HG03565 (cell line): Measurements from ENCODE around the gene LRIG3.
A peak's percentile ranks its signal among the peaks of the same experiment; 100 is the strongest.

Experiments
- ATAC-seq: cut with Tn5 transposase; IDR thresholded peaks from one replicate; pipeline ENCODE4 v1.9.1; 2021; ENCODE audit warnings: mild to moderate bottlenecking, moderate library complexity; ENCODE audit not compliant: unreplicated experiment

The LRIG3 gene

DNA sequence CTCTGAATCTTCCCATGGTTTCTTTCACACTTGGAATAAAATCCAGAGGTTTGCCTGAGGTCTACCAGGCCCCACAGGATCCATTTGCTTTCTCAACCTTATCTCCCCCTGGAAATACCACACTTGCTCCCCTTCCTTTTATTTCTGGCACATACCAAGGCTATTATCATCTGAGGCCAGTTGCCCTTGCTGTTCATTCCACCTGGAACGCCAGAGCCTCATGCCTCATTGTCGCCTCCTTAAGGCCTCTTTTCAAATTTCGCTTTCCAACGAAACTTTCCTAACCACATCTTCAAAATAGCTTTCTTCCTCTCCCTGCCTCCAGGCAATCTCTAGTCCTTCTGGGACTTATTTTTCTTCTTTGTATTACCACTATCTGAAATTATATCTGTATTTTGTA is 11.2 kb upstream of the LRIG3 start:
- ATAC-seq: no peak

DNA sequence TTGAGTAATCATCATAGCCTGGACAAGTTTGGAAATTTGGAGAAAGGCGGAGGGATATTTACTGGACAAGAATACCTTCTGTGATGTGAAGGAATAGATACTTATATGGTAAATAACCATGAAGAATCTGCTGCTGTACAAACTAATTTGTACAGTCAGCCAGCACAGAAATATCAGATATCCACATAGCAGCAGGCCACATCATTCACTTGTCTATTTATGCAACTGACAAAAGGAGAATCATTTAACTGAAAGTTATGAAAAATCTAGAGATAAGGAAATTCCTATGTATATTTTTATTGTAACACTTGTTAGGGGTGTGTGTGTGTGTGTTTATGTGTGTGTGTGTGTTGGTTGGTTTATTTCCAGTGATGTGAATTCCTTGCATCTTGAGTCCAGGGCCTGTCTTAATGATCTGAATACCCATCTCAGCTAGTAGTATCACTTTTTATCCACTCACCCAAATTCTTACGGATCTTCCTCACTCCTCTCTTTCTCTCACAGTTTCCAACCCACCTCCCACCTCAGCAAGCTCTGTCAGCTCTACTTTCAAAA is 10.5 kb upstream of the LRIG3 start:
- ATAC-seq: no peak

DNA sequence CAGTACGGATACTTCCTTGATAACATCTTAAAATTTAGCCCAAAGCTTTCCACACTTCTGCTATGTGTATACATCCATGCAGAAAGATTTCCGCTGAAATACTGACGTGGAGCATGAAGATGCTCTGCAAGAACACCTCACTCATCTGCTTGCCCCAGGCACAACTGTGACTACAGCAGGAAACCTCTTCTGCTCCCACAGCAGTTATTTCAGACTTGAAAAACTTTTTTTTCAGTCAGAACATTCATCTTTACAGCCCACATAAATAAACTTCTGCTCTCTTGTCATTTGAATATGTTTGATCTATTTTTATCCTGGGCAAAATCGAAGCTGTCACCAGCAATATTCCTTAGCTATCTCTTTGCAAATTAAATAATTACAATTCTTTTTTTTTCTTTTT is 6.8 kb upstream of the LRIG3 start:
- ATAC-seq: no peak

DNA sequence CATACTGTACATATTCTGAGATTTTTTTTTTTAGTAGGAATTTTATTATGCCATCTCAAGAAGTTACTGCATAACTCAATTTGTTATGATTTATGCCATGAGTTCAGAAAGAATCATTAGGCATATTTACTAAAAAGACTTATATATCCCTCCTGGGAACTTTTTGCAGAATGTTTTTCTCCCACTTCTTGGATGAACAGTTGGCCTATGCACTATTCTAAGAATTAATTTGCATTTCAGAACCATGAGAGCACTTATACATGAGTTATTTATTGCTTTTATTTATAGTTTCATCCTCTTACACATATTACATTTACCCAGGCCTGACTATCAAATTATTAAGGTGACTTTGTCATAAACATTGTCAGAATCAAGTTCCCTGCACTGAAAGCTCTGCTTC is 6.3 kb upstream of the LRIG3 start:
- no peak for ATAC-seq

DNA sequence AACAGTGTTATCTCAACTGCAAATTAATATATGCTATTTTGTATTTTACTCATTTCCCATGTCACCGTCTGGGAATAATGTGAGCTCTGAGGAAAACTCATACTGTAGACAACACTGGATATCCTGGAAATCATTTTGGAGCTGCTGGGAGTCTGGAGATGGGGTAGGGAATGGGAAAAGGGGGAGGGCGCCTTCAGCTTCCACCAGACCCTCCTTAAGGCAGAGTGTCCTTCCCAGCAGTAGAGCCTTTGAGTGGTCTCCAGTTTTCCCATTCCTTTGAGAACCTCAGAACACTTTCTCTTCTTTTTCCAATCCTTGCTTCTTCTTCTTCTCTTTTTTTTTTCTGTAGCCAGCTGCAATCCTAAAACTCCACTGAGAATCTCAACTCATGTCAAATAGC is 5.4 kb upstream of the LRIG3 start:
- ATAC-seq: no peak

GRCh38 chr12:58925111-58925611 is 4.9 kb upstream of the LRIG3 start:
- ATAC-seq: no peak

GRCh38 chr12:58924652-58925051 is 4.3 kb upstream of the LRIG3 start:
- ATAC-seq: no peak

DNA sequence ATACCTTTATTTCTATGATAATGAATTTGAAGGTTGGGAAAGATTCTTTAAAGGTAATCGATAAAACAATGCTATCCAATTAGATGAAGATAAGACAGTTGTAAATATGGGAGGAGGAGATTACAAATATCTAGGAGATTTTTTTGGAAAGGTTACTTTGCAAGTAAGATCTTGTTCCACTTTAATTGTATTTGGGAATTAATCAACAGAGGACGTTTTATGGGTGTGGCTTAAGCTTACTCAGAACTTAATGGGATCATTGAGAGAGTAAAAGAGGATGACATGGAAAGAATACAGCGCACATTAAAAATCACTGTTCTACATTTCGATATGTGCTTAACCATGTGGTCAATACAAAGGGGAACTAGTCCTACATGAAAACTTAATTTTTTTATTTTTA is 3.5 kb upstream of the LRIG3 start:
- no peak for ATAC-seq

GRCh38 chr12:58922849-58923248 is 2.5 kb upstream of the LRIG3 start:
- ATAC-seq: no peak

DNA sequence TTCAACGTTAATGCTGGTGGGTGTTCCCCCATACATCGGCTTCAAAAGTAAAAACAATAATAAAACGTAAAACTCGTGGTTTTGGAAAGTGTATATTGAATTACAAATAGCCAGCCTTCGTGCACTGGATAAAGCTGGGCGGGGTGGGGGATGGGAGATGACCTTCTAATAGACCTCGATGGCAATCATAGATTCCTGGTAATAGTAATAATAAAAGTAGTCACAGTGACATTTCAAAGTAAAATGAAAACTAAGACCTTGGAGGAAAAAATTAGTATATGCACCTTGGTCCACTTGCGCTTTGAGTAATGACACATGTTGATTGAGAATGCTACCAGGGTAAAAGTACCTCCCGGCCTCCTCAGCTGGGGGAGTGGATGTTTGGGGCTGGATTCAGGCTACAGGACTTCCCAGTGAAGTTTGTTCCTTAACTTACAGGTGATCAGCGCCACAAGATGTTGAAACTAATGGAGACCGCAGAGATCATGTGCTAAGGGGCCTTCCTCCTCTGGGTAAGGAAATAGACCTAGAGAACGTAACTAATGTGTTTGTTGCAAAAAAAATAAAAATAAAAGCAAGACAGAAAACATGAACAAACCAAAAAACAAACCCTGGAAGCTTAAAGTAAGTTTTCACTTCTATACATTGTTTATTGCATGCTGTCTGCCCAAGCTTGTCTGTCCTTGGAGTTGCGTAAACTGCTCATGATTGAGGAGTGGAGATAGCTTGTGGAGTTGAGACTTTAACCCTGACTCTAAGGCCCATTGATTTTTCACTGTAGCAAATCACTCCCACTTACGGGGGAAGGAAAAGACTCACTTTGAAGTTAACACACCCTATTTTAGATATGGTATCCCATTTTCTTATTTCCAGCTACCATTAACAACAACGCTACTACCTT is 907 bp upstream of the LRIG3 start:
- ATAC-seq: no peak

DNA sequence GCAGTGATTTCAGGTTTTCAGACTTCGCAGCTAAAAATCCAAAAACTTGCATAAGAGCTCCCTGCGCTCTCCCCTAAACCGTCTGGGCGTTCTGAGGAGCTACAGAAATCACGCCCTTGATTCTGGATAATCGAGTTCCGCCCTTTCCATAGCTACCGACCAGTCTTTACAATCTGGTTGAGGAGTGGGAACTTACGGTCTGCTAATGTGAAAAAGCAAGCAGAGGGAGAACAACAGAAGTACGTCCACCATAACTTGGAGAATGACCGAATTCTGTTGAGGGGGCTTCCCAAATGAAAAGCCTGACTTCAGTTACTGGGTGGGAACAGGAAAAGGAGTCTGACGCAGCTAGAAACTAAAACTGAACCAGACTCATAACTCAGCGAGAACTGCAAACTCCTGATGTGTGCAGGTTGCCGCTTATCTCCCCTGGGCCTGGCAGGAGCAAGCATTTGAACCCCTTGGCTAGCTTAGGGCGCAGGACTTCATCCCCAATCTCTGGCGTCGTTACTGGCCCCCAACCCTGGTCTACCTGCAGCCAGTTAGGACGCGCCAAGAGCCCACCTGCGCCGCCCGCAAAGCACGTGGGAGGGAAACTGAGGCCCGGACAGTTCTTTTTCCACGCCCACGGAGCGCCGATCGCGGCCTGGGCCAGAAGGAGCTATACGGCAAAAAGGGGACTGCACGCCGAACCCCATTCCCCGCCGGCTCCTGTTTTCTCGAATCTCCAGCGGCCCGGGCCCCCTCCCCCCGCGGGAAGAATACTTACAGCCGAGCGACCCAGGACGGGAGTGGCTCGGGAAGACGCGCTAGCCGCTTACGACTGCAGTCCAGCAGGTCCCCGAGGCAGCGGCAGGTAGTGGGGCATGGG is 838 bp downstream of the LRIG3 start:
- peak; percentile 29 for ATAC-seq

DNA sequence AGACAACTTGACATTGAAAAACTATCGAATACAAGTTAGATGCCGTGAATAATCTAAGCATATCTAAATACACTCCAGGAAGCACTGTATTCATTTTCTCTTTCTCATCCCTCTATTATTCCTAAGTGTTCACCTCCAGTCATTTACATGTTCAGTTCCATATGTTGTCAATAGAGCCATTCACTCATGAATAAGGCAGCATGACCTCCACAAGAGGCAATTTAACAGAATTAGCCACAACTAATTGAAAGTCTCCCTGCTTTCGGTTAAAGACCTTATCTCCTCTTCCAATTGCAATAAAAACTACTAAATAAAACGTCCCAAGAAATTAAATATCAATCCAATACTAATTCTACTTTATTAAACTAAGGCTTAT is 1.8 kb downstream of the LRIG3 start:
- no peak for ATAC-seq

- ATAC-seq: no peak
Observed at GRCh38 chr12:58917699-58918468, 2.4 kb downstream of the LRIG3 start.

GRCh38 chr12:58916921-58917511 is 3.3 kb downstream of the LRIG3 start:
- ATAC-seq: no peak

DNA sequence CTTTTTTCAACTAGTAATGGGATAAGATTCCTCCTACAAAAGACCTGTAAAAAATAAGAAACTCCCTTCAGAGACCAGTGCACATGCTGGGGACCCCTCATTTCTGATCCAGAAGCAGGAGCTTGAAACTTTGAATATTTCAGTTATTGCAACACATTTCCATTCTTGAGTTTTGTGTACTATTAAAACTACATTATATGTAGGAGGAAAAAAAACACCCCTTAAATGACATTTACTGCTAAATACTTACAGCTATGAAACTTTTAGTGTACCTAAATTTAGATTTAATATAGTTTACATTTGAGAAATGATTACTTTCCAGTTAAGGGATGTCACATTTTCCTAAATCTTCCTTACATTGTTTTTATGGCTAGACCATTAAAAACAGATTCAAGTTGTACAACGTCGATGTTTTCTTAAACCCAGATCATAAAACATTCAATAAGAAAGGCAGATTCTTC is 4.1 kb downstream of the LRIG3 start:
- no peak for ATAC-seq

DNA sequence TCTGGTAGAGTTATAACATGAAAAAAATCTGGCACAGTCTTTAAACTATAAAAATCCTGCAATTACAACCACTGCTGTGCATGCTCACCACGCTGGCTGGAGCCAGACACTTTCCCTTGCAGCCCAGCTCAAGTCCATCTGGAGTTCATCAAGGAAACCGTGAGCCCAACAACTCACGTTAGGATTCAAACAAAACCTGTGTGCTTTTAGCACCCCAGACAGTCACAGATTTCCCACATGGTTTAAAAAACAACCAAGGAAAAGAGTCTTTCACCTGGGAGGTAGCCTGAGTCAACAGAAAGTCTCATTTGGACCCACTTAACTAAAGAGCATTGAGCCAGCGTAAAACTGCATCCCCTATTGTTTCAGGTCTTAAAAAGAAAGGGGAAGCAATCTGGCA is 4.7 kb downstream of the LRIG3 start:
- ATAC-seq: no peak

DNA sequence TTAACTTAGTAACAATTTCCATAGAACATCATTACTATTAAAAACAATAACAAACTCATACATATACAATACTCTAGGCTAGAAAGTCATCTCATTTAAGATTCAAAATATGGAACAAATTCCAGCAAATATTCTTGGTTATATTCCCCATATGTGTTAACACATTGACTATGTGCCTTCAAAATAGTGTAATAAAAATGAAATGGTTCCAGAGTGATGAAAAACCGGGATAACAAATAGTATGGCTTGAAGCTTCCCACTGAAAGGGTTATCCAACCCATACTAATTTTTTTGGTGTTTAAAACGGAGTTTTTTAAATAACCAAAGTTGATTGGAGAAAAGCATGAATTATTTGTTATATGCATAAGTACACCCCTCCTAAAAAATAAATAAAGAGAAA is 5.3 kb downstream of the LRIG3 start:
- no peak for ATAC-seq

GRCh38 chr12:58914457-58914856 is 5.8 kb downstream of the LRIG3 start:
- no peak for ATAC-seq

DNA sequence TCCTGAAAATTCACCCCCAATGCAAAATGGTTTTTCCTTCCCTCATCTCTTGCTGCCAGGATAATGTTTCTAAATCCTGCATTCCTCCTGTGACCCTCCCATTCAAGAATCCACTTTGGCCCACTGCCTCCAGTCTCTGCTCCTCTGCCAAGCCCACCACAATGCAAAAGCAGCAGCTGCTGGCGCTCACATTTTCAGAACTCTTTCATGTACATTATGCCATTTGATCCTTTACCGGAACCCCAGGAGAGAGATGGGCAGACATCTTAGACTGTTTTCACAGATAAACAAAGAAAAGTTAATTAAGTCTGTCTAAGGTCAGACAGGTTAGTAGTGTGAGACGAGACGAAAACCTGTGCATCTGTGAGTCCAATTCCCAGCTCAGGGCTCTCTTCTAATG is 12.9 kb downstream of the LRIG3 start:
- no peak for ATAC-seq

- ATAC-seq: no peak
Observed at GRCh38 chr12:58906917-58907316, 13.4 kb downstream of the LRIG3 start.
